Measurements from ENCODE around the gene NSDHL. TPM values are rescaled to one million over a fixed set of nuclear protein-coding genes. Genes with fewer than 3 reads are reported as not detected.
"Not testable (repeated sequence)": the region's sequence is repeated elsewhere in the genome, so short reads cannot be mapped to it uniquely, and the experiment has no call there.

Gene NSDHL
- total RNA-seq, 1 experiment from 2014 or later: 11.5 TPM

DNA sequence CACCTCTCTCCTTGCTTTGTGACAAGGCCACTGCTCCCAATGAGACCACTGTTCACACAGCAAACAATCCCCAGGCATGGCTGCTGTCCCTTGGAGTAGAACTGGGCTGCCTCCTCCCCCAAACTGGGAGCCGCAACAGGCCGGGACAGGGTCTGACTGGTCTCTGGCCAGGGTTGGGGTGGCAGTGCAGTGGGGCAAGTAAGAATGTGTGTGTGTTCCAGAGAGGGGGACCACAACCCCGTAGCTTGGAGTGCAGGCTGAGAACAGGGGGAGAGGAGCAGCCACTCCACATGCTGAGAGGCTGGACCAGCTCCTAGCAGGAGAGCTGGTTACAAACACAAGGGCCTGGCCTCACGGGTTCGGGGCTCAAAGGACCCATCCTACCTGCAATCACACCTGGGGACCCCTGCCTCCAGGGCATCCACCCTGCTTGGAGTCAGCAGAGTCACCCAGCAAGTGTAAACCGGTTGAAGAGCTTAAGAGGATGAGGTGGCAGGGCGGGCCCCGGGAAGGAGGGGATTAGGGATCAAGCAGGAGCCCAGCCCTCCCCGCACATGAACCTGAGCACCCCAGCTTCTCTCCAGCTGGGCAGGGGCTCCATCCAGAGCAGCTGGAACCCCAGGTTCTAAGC lies 63.2 kb downstream of the NSDHL start:
- DNase-seq (ENCODE audit: low read depth): no peak

- DNase-seq (ENCODE audit: low read depth): no peak
These were observed 64.3 kb downstream of the NSDHL start for GRCh38 chrX:152895121-152895520.

- peak; percentile 38 for DNase-seq (ENCODE audit: low read depth)
These were observed 65.0 kb downstream of the NSDHL start for GRCh38 chrX:152895724-152896420.

DNA sequence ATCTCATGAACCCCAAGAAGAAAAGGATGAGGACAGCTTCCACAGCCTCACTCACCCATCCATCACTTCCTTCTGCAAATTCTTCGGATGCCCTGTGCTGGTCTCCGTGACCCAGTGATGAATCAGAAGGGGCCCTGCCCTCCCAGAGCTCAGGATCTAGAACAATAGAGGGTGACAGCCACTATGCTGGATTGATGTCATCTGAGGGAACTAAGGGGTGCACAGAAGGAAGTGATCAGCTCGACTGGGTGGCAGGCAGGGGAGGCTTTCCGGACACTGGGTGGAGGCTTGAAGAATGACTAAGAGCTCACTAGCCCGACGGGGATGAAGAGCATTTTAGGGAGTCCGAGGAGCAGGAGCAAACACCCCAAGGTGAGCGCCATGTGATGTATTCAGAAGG lies 65.6 kb downstream of the NSDHL start:
- peak; percentile 32 for DNase-seq (ENCODE audit: low read depth)

DNA sequence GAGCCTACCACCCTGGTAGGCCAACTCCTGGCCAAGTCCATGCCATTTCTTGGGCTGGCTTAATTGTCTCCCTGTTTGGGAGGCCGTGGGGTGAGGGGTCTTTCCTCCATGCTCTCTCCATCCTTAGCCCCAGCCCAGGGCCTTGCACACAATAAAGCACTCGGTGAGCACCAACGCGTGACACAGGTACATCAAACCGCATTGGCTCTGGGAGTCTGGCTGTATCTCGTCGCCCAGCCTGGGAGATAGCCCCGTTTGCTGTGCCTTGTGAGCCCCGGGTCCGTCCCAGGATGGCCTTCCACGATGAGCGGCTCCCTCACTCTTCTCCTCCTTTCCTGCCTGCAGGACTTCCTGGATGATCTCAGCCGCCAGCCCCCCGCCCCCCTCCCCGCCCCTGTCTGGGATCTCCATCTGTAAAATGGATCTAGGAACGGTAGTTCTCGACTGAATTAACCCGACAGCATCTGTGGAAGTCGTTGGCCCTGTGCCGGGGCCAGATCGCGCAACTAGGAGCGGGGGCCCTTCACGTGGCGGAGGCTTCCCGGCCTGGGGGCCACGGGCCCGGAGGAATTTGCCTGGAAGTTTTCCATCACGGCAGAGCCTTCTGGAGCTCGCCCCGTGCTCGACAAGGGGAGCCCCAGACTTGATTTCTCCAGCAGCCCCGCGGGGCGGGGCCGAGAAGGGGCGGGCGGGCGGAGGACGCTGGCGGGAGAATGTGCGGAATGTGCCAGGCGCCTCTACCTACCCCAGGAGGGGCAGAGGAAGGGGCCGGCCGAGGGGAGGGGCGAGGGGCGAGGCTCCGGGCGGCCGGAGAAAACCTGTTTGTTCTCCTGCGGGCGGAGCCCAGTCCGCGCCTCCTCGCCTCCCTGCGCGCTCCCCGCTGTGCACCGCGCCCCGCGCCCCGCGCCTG lies 66.6 kb downstream of the NSDHL start, which contains the start of gene ZNF185:
Gene ZNF185, plus strand, starts transcription at position 846 of the 910 bp plus-strand sequence. CDS start 16,423 bp downstream, outside the sequence.
- DNase-seq (ENCODE audit: low read depth): peak; percentile 56

GRCh38 chrX:152898442-152898841 lies 67.6 kb downstream of the NSDHL start:
- DNase-seq (ENCODE audit: low read depth): no peak

DNA sequence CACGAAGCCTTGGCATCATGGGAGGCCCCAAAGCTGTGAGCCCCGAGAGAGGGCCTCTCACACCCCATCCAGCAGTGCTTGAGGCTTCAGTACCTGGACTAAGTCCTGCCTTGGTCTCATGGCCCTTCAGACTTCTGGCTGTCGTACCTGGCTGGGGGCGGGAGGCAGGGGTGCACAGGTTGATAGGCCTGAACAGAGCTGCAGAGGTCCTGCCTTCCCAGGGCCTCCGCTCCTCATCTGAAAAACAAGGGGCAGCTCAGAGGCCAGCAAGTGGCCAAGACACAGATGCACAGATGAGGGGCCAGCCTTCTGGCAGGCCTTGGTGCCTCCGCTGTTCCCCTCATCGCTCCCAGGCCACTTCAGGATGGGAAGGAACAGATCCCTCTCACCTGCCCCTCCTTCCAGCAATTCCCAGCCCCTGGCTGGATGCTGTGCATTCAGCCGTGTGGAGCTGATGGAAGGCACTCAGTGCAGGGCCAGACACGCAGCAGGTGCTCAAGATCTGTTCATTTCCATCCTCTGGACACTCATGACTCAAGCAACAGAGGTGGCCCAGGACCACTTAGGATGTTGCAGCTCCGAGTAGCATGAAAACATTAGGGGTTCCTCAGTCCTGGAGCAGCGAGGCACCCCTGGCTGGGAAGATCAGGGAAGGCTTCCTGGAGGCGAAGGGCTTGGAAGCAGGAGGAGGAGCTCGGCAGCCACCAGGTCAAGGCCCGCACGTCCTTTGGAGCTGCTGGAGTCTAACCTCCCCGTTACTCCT lies 68.4 kb downstream of the NSDHL start:
- no peak for DNase-seq (ENCODE audit: low read depth)

DNA sequence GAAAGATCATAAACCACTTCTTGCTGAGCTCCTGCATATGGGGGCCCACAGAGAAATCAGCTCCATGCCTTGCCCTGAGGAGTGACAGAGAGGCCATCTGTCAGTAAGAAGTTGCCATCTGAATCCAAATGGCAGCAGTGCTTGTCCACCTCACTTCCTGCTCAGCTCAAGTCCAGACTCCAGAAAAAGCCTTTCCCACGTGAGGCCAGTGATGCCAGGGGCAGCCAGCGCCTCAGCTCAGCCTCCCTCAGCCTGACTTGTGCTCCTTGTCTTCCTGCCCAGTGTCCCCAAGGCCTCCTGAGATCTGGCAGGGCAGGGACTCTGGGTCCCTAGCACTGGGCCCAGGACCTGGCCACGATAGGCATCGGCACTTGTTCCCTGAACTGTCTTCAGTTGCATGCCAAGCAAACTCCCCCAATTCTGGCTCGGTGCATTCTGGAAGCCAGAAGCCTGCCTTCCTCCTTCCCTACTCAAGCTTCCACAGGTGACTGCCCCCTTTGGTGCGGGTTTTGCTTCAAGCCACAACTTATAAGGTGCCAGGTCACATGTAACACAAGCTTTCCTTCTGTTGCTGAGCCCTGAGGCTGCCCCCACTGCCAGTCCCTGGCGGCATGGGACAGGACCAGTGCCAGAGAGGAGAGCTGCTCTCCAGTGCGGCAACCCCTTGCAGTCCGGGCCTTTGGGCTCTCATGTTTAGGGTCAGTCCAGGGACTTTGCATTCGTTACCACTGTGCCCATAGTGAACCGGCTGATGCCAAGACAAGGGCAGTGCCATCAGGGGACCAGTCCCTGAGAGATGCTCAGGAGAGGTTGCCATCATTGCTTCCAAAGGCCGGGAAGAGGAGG lies 69.2 kb downstream of the NSDHL start:
- DNase-seq (ENCODE audit: low read depth): no peak

GRCh38 chrX:152900937-152901445 lies 70.1 kb downstream of the NSDHL start:
- no peak for DNase-seq (ENCODE audit: low read depth)

- DNase-seq (ENCODE audit: low read depth): peak; percentile 46
These were observed 71.1 kb downstream of the NSDHL start for GRCh38 chrX:152901816-152902501.

GRCh38 chrX:152902502-152902820 lies 71.6 kb downstream of the NSDHL start:
- DNase-seq (ENCODE audit: low read depth): no peak

- DNase-seq (ENCODE audit: low read depth): no peak
These were observed 72.7 kb downstream of the NSDHL start for GRCh38 chrX:152903589-152903988.

- peak; percentile 49 for DNase-seq (ENCODE audit: low read depth)
These were observed 73.6 kb downstream of the NSDHL start for GRCh38 chrX:152904151-152905080.

DNA sequence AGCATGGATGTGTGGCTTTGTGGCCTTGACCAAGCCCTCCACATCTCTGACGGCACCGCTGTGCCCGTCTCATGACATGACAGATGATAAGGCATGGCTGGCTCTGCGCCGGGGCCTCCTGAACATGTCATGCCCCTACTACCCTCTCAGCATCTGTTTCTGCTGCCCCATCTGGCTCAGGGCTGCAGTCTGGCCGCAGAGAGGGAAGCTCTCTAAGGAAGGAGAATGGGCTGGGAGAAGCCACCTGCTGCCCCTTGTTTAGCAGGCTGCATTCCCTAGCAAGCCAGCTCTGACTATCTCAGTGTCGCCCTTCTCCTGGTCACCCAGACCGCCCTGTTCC lies 74.2 kb downstream of the NSDHL start:
- DNase-seq (ENCODE audit: low read depth): no peak

DNA sequence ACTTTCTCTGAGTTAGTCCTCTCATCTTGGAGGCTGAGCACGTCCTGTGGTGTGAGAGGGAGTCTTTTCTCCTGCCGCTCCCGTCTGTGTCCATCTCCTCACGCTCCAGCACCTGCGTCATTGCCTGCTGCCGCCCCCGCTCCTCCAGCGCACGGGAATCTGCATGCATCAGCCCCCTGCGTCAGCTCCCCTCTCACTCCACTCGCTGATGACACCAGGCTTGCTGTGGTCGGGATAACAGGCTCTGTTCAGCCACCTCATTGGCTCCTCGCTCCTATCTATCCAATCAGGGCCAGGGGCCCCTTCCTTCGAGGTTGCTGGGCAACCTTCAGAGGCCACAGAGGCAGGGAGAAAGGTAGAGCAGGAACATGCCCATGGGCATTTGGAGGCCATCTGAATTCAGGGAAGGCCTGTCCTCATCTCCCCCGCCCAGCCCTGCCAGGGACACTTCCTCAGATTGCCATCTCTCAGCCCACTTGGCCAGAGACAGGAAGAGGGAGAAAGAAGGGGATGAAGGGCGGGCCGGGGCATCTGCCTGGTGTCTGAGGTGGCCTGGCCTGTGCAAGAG lies 76.3 kb downstream of the NSDHL start:
- DNase-seq (ENCODE audit: low read depth): no peak

DNA sequence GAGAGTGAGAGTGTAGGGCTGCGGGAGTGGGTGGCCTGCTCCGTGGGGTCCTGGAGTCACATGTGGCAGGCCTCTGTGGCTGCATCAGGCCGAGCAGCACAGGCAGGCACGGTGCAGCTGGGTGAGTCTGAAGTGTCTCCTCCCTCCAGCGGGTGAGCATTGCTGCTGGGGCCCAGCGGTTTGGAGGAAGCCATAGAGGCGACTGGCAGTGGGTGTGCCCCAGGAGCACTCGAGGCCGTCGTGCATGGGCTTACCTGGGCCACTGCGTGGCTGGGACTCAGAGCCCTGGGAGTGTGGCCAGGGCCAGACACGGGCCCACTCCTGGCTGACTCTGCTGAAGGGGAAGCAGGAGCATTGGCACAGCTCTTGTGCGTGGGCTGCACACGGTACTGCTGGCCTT lies 77.6 kb downstream of the NSDHL start:
- DNase-seq (ENCODE audit: low read depth): no peak

GRCh38 chrX:152910018-152910417 lies 79.2 kb downstream of the NSDHL start:
- not testable (repeated sequence) for DNase-seq (ENCODE audit: low read depth)

- no peak for DNase-seq (ENCODE audit: low read depth)
These were observed 81.2 kb downstream of the NSDHL start for GRCh38 chrX:152912106-152912505.

DNA sequence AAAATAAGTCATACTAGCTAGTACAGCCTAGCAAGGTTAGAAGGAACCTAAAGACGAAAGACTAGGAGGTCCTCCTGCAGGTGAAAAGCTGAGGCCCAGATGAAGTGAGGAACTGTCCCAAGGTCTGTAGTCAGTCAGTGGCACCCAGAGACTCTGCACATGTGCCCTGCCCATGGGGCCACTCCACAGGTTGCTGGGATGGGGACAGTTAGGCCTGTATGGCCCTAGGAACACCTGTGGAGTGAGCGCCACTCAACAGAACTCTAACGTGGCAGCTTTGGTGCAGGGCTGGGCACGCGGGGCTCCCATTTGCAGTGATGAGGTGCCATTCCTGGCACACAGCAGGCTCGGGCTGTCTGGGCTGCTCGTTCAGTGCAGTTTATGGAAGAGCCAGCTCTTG lies 81.8 kb downstream of the NSDHL start:
- no peak for DNase-seq (ENCODE audit: low read depth)
